Measurements from ENCODE around the gene ADAMTS12.

DNA sequence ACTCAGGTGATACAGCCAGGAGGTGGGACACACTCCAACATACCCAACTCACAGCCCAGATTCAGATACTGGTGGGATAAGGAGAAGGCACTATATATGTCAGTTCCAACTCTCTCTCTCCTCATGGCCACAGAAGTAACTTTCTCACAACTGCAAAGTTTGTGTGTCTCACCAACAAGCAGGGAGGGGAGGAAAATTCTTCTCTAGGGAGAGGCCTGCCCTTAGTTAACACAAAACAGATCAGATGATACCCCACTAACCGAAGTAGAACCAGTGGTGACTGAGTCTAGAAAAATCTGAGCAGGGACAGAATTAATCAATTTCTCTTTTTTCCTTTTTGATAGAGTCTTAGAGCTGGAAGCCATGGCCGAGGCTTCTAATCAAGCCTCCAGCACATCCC, 133.1 kb downstream of the ADAMTS12 start:
- no peak for TF ChIP-seq FOS (IDR thresholded peaks at IDR 0.05; ENCODE audit: borderline replicate concordance, extremely low read depth, insufficient read length)
- no peak for TF ChIP-seq KLF5 (IDR thresholded peaks at IDR 0.05; ENCODE audit: partially characterized antibody)
- TF ChIP-seq, protein P1, sequence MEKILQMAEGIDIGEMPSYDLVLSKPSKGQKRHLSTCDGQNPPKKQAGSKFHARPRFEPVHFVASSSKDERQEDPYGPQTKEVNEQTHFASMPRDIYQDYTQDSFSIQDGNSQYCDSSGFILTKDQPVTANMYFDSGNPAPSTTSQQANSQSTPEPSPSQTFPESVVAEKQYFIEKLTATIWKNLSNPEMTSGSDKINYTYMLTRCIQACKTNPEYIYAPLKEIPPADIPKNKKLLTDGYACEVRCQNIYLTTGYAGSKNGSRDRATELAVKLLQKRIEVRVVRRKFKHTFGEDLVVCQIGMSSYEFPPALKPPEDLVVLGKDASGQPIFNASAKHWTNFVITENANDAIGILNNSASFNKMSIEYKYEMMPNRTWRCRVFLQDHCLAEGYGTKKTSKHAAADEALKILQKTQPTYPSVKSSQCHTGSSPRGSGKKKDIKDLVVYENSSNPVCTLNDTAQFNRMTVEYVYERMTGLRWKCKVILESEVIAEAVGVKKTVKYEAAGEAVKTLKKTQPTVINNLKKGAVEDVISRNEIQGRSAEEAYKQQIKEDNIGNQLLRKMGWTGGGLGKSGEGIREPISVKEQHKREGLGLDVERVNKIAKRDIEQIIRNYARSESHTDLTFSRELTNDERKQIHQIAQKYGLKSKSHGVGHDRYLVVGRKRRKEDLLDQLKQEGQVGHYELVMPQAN (conservative IDR thresholded peaks at IDR 0.05), result no peak
- TF ChIP-seq BCL11A (IDR thresholded peaks at IDR 0.05; ENCODE audit: low read depth, low read length), result no peak
- TF ChIP-seq, protein P2, sequence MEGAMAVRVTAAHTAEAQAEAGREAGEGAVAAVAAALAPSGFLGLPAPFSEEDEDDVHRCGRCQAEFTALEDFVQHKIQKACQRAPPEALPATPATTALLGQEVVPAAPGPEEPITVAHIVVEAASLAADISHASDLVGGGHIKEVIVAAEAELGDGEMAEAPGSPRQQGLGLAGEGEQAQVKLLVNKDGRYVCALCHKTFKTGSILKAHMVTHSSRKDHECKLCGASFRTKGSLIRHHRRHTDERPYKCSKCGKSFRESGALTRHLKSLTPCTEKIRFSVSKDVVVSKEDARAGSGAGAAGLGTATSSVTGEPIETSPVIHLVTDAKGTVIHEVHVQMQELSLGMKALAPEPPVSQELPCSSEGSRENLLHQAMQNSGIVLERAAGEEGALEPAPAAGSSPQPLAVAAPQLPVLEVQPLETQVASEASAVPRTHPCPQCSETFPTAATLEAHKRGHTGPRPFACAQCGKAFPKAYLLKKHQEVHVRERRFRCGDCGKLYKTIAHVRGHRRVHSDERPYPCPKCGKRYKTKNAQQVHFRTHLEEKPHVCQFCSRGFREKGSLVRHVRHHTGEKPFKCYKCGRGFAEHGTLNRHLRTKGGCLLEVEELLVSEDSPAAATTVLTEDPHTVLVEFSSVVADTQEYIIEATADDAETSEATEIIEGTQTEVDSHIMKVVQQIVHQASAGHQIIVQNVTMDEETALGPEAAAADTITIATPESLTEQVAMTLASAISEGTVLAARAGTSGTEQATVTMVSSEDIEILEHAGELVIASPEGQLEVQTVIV (IDR thresholded peaks at IDR 0.05; ENCODE audit: borderline replicate concordance, partially characterized antibody), result no peak
